Measurements from ENCODE around the gene TMEM258. TPM values are rescaled to one million over a fixed set of nuclear protein-coding genes. Genes with fewer than 3 reads are reported as not detected.

TMEM258 gene
- total and polyA plus RNA-seq, 8 donors: 69.8 to 171 (median 94.4) TPM

DNA sequence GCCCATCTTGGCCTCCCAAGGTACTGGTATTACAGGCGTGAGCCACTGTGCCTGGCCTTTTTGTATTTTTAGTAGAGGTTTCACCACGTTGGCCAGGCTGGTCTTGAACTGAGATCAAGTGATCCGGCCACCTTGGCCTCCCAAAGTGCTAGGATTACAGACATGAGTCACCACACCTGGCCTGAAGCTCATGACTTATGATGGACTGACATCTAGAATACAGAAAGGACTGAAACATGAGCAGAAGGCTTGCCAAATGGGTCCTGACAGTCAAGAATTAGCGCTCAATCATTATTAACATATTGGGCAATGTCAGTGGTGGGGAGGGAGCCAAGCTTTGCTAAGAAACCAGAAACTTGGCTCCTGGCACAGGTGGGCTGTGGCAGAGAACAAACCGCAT is 19.4 kb upstream of the TMEM258 start:
- no peaks in the 10 kb centered on the region for H3K4me1 ChIP-seq
- 92 to 93% methylated on average over 5 of the region's 5 CpGs for WGBS, 2 donors
- H3K36me3 ChIP-seq: no peaks in the 10 kb centered on the region
- no peak overlapping the region for H3K27ac ChIP-seq
- no peak for FAIRE-seq
- ATAC-seq: no peak
- no peaks in the 10 kb centered on the region for H3K9me3 ChIP-seq
- no peak overlapping the region for H3K4me3 ChIP-seq
- TF ChIP-seq, protein P1, sequence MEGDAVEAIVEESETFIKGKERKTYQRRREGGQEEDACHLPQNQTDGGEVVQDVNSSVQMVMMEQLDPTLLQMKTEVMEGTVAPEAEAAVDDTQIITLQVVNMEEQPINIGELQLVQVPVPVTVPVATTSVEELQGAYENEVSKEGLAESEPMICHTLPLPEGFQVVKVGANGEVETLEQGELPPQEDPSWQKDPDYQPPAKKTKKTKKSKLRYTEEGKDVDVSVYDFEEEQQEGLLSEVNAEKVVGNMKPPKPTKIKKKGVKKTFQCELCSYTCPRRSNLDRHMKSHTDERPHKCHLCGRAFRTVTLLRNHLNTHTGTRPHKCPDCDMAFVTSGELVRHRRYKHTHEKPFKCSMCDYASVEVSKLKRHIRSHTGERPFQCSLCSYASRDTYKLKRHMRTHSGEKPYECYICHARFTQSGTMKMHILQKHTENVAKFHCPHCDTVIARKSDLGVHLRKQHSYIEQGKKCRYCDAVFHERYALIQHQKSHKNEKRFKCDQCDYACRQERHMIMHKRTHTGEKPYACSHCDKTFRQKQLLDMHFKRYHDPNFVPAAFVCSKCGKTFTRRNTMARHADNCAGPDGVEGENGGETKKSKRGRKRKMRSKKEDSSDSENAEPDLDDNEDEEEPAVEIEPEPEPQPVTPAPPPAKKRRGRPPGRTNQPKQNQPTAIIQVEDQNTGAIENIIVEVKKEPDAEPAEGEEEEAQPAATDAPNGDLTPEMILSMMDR (IDR thresholded peaks at IDR 0.05): no peak
- peak in 1 of 6 donors; percentile 16 for DNase-seq
- intact Hi-C loops (cut with DNase I): no loop called here
- no peaks in the 10 kb centered on the region for H3K27me3 ChIP-seq

DNA sequence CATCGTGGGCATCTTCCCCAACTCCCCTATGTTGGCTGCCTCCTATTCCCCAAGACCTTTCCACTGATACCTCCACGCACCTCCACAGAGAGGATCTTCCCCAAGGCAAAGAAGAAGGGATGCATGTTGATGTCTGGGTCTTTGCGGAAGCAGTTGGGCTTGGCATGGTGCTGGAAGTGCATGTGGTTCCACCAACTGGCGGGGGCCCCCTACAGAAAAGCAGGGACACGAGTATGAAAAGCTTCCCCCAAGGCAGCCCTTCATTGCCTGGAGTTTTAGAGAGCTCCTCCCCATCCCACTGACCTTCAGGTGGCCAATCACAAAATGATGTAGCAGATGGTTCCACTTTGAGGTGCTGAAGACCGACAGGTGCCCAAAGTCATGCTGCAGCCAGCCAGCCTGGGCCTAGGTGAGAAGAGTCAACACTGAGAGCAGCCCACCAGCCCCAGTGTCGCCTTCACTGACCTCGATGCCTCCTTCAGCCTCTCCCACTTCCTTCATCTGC is 18.3 kb upstream of the TMEM258 start:
- peak in 1 of 6 donors; percentile 19 for DNase-seq
- Histone ChIP-seq H3K36me3 (no peaks in the 10 kb centered on the region), H3K9me3 (no peaks in the 10 kb centered on the region), H3K4me3 (no peak overlapping the region), H3K27me3 (no peaks in the 10 kb centered on the region), H3K27ac (no peak overlapping the region), H3K4me1 (no peaks in the 10 kb centered on the region)
- ATAC-seq: no peak
- 90 to 94% methylated on average over 8 of the region's 8 CpGs for WGBS, 2 donors
- intact Hi-C loops (cut with DNase I): no loop called here
- FAIRE-seq: no peak
- TF ChIP-seq, protein P1 (IDR thresholded peaks at IDR 0.05): no peak

DNA sequence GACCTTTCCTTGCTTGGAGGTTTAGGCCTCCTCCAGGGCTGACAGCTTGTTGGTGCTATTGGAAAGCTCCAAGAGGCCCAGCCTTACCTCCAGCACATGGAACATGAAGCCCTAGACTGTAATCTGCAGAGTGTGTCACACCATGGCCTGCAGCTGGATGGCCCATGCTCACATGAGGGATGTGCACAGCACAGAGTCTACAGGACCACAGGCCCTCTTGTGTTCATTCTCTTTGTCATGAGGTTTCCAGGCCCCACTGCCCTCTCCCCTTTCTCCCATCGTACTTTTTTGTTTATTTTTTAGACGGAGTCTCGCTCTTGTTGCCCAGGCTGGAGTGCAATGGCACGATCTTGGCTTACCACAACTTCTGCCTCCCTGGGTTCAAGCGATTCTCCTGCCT is 14.4 kb upstream of the TMEM258 start:
- H3K36me3 ChIP-seq: no peaks in the 10 kb centered on the region
- 84 to 87% methylated on average over 5 of the region's 5 CpGs for WGBS, 2 donors
- no peaks in the 10 kb centered on the region for H3K27me3 ChIP-seq
- no peaks in the 10 kb centered on the region for H3K4me1 ChIP-seq
- H3K27ac ChIP-seq: no peak overlapping the region
- H3K4me3 ChIP-seq: no peak overlapping the region
- intact Hi-C loops (cut with DNase I): loop anchor here (10.0 kb wide), 5 partner anchors 88 to 308 kb away; partner anchors contain the start of genes BEST1 (in 1 of the 3) and FADS3 (in 1 of the 3)
- no peaks in the 10 kb centered on the region for H3K9me3 ChIP-seq
- ATAC-seq (no peak), DNase-seq (peak in 1 of 6 donors; percentile 7), FAIRE-seq (no peak)
- TF ChIP-seq, protein P1 (IDR thresholded peaks at IDR 0.05): no peak

DNA sequence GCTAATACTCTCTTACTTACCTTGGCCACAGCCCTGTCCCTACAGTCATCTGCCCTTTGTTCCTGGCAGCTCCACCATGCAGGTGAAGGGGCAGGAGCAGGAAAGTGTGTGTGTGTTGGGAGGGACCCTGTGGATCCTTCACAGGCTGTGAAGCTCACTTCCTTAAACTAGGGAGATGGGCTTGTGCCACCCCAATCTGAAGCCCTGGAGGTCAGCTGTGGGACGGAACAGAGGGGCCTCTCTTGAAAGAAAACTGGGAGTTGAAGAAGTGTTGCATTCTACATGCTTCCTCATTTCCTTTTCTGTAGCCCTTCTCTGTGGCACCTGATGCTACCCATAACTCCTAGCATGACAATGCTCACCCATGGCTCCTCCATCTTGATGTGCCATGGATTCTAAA is 12.7 kb upstream of the TMEM258 start:
- H3K36me3 ChIP-seq: no peaks in the 10 kb centered on the region
- H3K4me1 ChIP-seq: no peaks in the 10 kb centered on the region
- no peak for FAIRE-seq
- 94 to 100% methylated on average over 1 of the region's 1 CpG for WGBS, 2 donors
- TF ChIP-seq, protein P1 (IDR thresholded peaks at IDR 0.05): no peak
- no peak overlapping the region for H3K4me3 ChIP-seq
- no peak overlapping the region for H3K27ac ChIP-seq
- DNase-seq: no peak
- intact Hi-C loops (cut with DNase I): loop anchor here (10.0 kb wide), 5 partner anchors 90 to 310 kb away; partner anchors contain the start of genes BEST1 (in 1 of the 3) and FADS3 (in 1 of the 3)
- no peak for ATAC-seq
- H3K27me3 ChIP-seq: no peaks in the 10 kb centered on the region
- H3K9me3 ChIP-seq: no peaks in the 10 kb centered on the region

- TF ChIP-seq, protein P1 (IDR thresholded peaks at IDR 0.05): no peak
Measured at GRCh38 chr11:61803889-61804647, 11.7 kb upstream of the TMEM258 start.

More at GRCh38 chr11:61803889-61804647, 11.7 kb upstream of the TMEM258 start:
- intact Hi-C loops (cut with DNase I): loop anchor here (5.0 to 10.0 kb wide), 6 partner anchors 91 to 311 kb away; partner anchors contain the start of genes BEST1 (in 1 of the 3) and FADS3 (in 1 of the 3)
- DNase-seq (no peak), ATAC-seq (no peak), FAIRE-seq (no peak)
- Histone ChIP-seq H3K4me1 (no peaks in the 10 kb centered on the region), H3K4me3 (no peak overlapping the region), H3K27me3 (no peaks in the 10 kb centered on the region), H3K9me3 (no peaks in the 10 kb centered on the region), H3K27ac (no peak overlapping the region), H3K36me3 (no peaks in the 10 kb centered on the region)
- WGBS, 2 donors: 78 to 82% methylated on average over 3 of the region's 3 CpGs

Measured in pancreas (tissue), 10 donors.